Gastroesophageal sphincter (tissue), 3 donors: ENCODE data around the gene IFNA16.
"Not testable (repeated sequence)": the region's sequence is repeated elsewhere in the genome, so short reads cannot be mapped to it uniquely, and the experiment has no call there.

Experiments
- POLR2A ChIP-seq, 2 donors: fragments of 450-650 bp; IDR thresholded peaks; one replicate each; pipeline ENCODE4 v1.6.1; 2017; ENCODE audit warnings: antibody characterized with exemption in 2 of 2, mild to moderate bottlenecking in 2 of 2, moderate library complexity in 1 of 2
- POLR2AphosphoS5 ChIP-seq: sonication (generic); formaldehyde crosslinking; IDR thresholded peaks from one replicate; pipeline ENCODE4 v1.6.1; 2017; ENCODE audit warnings: antibody characterized with exemption
- TF ChIP-seq, protein P1 (sequence below), 4 experiments: fragments of 200-600 bp in 2 of 4; fragments of 450-650 bp in 2 of 4; sonication (generic) in 1 of 4; IDR thresholded peaks; one replicate each; pipeline ENCODE4 v1.5.1; 2017 to 2019; ENCODE audit warnings: antibody characterized with exemption in 4 of 4, mild to moderate bottlenecking in 2 of 4, moderate library complexity in 2 of 4

DNA sequence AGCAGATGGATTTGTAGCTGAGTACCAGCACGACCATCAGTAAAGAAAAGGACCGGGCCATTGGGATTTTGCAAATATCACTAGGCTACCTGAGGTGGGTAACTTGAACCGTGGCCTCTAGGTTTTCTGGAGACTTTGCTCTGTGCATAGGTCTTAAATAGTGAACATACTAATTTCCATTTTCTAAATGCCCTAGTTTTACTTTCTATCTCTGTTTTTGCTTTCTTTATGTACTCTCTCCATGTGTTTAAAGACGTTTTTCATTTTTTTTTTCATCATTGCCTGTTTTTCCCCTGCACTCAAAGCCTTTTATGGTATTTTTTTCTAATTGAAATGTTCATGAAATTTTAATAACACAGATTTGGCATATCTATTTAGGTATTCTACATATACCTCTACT lies 15.0 kb downstream of the IFNA16 start, which contains the start of gene IFNA7:
- TF ChIP-seq, protein P1, sequence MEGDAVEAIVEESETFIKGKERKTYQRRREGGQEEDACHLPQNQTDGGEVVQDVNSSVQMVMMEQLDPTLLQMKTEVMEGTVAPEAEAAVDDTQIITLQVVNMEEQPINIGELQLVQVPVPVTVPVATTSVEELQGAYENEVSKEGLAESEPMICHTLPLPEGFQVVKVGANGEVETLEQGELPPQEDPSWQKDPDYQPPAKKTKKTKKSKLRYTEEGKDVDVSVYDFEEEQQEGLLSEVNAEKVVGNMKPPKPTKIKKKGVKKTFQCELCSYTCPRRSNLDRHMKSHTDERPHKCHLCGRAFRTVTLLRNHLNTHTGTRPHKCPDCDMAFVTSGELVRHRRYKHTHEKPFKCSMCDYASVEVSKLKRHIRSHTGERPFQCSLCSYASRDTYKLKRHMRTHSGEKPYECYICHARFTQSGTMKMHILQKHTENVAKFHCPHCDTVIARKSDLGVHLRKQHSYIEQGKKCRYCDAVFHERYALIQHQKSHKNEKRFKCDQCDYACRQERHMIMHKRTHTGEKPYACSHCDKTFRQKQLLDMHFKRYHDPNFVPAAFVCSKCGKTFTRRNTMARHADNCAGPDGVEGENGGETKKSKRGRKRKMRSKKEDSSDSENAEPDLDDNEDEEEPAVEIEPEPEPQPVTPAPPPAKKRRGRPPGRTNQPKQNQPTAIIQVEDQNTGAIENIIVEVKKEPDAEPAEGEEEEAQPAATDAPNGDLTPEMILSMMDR (IDR thresholded peaks at IDR 0.05): not testable (repeated sequence)
- TF ChIP-seq POLR2A (IDR thresholded peaks at IDR 0.05); POLR2AphosphoS5: not testable (repeated sequence)
